GM23338 (cell line): ENCODE data around the gene C12orf43. TPM values are rescaled to one million over a fixed set of nuclear protein-coding genes. Genes with fewer than 3 reads are reported as not detected.

Experiments
- ATAC-seq: fragments of 200-7000 bp; cut with Tn5 transposase; 3 replicates; pipeline ENCODE4 v1.9.1; 2020
- DNase-seq: peaks from one replicate; pipeline ENCODE4 v3.0.0-alpha.2; 2015; ENCODE audit warnings: low spot score
- H2AFZ ChIP-seq: fragments of 200-600 bp; sonication (generic); 2 replicates; pipeline ENCODE4 v1.8.0; 2016; ENCODE audit warnings: antibody characterized with exemption, mild to moderate bottlenecking, moderate library complexity
- H3F3A ChIP-seq: fragments of 200-600 bp; sonication (generic); replicated peaks from 2 replicates; pipeline ENCODE4 v1.8.0; 2017; ENCODE audit warnings: antibody characterized with exemption, mixed run types, low read depth
- H3K27ac ChIP-seq: fragments of 200-600 bp; sonication (generic); 2 replicates; pipeline ENCODE4 v1.6.1; 2016; ENCODE audit warnings: low read depth
- H3K27me3 ChIP-seq: fragments of 200-600 bp; sonication (generic); 2 replicates; pipeline ENCODE4 v1.8.0; 2016; ENCODE audit warnings: mild to moderate bottlenecking, mixed run types, moderate library complexity; ENCODE audit not compliant: insufficient read depth
- H3K36me3 ChIP-seq: fragments of 200-600 bp; sonication (generic); 2 replicates; pipeline ENCODE4 v1.8.0; 2016; ENCODE audit warnings: mild to moderate bottlenecking; ENCODE audit not compliant: insufficient read depth
- H3K4me1 ChIP-seq: fragments of 200-600 bp; sonication (generic); 2 replicates; pipeline ENCODE4 v1.8.0; 2016; ENCODE audit warnings: mild to moderate bottlenecking, moderate library complexity; ENCODE audit not compliant: insufficient read depth
- H3K4me2 ChIP-seq: fragments of 200-600 bp; sonication (generic); 2 replicates; pipeline ENCODE4 v1.7.1; 2017; ENCODE audit warnings: mixed run types
- H3K4me3 ChIP-seq: fragments of 200-600 bp; sonication (generic); 2 replicates; pipeline ENCODE4 v1.6.1; 2016; ENCODE audit warnings: mixed run types
- H3K79me2 ChIP-seq: fragments of 200-600 bp; sonication (generic); replicated peaks from 2 replicates; pipeline ENCODE4 v1.8.0; 2017; ENCODE audit warnings: mild to moderate bottlenecking; ENCODE audit not compliant: insufficient read depth
- H3K9me2 ChIP-seq: fragments of 200-600 bp; sonication (generic); 2 replicates; pipeline ENCODE4 v1.8.0; 2017; ENCODE audit not compliant: insufficient read depth
- H4K20me1 ChIP-seq: fragments of 200-600 bp; sonication (generic); replicated peaks from 2 replicates; pipeline ENCODE4 v1.8.0; 2017; ENCODE audit warnings: mild to moderate bottlenecking; ENCODE audit not compliant: insufficient read depth
- H3K27ac Mint-ChIP-seq: 2 replicates; pipeline ENCODE4 v1.8.0; 2020; ENCODE audit warnings: inconsistent platforms, mild to moderate bottlenecking, moderate library complexity, mixed read lengths
- H3K27me3 Mint-ChIP-seq: 3 replicates; pipeline ENCODE4 v1.8.0; 2022; ENCODE audit warnings: low read depth, mild to moderate bottlenecking, moderate library complexity, mixed read lengths, inconsistent platforms; ENCODE audit not compliant: insufficient read depth, poor library complexity
- H3K36me3 Mint-ChIP-seq: 3 replicates; pipeline ENCODE4 v1.8.0; 2021; ENCODE audit warnings: low read depth, mild to moderate bottlenecking, inconsistent platforms, moderate library complexity, mixed read lengths
- H3K4me1 Mint-ChIP-seq: 3 replicates; pipeline ENCODE4 v1.8.0; 2020; ENCODE audit warnings: mild to moderate bottlenecking, inconsistent platforms, mixed read lengths
- H3K4me3 Mint-ChIP-seq: 3 replicates; pipeline ENCODE4 v1.8.0; 2021; ENCODE audit warnings: moderate library complexity, mild to moderate bottlenecking, inconsistent platforms, mixed read lengths
- H3K9me3 Mint-ChIP-seq: 3 replicates; pipeline ENCODE4 v1.8.0; 2020; ENCODE audit warnings: moderate library complexity, mild to moderate bottlenecking, inconsistent platforms, mixed read lengths
- CREB1 ChIP-seq: fragments of 250-450 bp; sonication (Bioruptor Pico); IDR thresholded peaks from 2 replicates; pipeline ENCODE4 v1.5.0; 2020; ENCODE audit warnings: low read depth, mild to moderate bottlenecking, moderate library complexity
- EZH2 ChIP-seq: fragments of 200-600 bp; sonication (generic); IDR thresholded peaks from one replicate; pipeline ENCODE4 v1.8.0; 2017; ENCODE audit warnings: antibody characterized with exemption, mild to moderate bottlenecking, low read depth; ENCODE audit not compliant: unreplicated experiment
- EZH2phosphoT487 ChIP-seq: fragments of 200-600 bp; sonication (generic); IDR thresholded peaks from one replicate; pipeline ENCODE4 v1.8.1; 2018; ENCODE audit warnings: antibody characterized with exemption; ENCODE audit not compliant: unreplicated experiment
- JUNB ChIP-seq: IDR thresholded peaks from one replicate; pipeline ENCODE4 v1.6.1; 2016; ENCODE audit warnings: antibody characterized with exemption; ENCODE audit not compliant: unreplicated experiment
- NANOG ChIP-seq: IDR thresholded peaks from 2 replicates; pipeline ENCODE4 v1.6.1; 2016; ENCODE audit warnings: antibody characterized with exemption, borderline replicate concordance
- POLR2AphosphoS5 ChIP-seq: IDR thresholded peaks from 2 replicates; pipeline ENCODE4 v1.6.1; 2016; ENCODE audit warnings: antibody characterized with exemption, low read depth
- STAT1 ChIP-seq: IDR thresholded peaks from one replicate; pipeline ENCODE4 v1.6.1; 2016; ENCODE audit warnings: antibody characterized with exemption; ENCODE audit not compliant: unreplicated experiment
- ZNF114 ChIP-seq: fragments of 250-450 bp; sonication (Bioruptor Pico); IDR thresholded peaks from 2 replicates; pipeline ENCODE4 v1.5.0; 2020; ENCODE audit warnings: mild to moderate bottlenecking, moderate library complexity
- ZNF331 ChIP-seq: fragments of 250-450 bp; sonication (Bioruptor Pico); IDR thresholded peaks from 2 replicates; pipeline ENCODE4 v1.5.0; 2020; ENCODE audit warnings: low read depth, mild to moderate bottlenecking, moderate library complexity
- polyA plus RNA-seq: library from polyadenylated mRNA; unstranded; fragments of >200 nt; fragmentation: Nextera tagmentation; extraction: Ambion mirVana; gene quantifications from 2 replicates; pipeline ENCODE4 v1.2.1, GENCODE V29; 2016
- total RNA-seq: library from RNA; depleted of rRNA; stranded (reverse); fragments of >200 nt; shearing (Covaris generic); gene quantifications from 2 replicates; pipeline ENCODE4 v1.2.3, GENCODE V29; 2014
- TF ChIP-seq, protein P1 (sequence below), 2 experiments: fragments of 200-600 bp in 1 of 2; sonication (generic) in 1 of 2; conservative IDR thresholded peaks; 2 replicates each; pipeline versions ENCODE4 v1.5.1 to v1.6.1; 2016 to 2017; ENCODE audit warnings: antibody characterized with exemption in 2 of 2, low read depth in 2 of 2, mild to moderate bottlenecking in 2 of 2, moderate library complexity in 1 of 2
- TF ChIP-seq, protein P2 (sequence below): IDR thresholded peaks from one replicate; pipeline ENCODE4 v1.6.1; 2018; ENCODE audit warnings: antibody characterized with exemption; ENCODE audit not compliant: unreplicated experiment
- TF ChIP-seq, protein P3 (sequence below): fragments of 250-450 bp; sonication (Bioruptor Pico); IDR thresholded peaks from 2 replicates; pipeline ENCODE4 v1.5.0; 2020; ENCODE audit warnings: mild to moderate bottlenecking, moderate library complexity
- TF ChIP-seq, protein P4 (sequence below): IDR thresholded peaks from 2 replicates; pipeline ENCODE4 v1.6.1; 2016; ENCODE audit warnings: antibody characterized with exemption

Gene C12orf43
- total and polyA plus RNA-seq, 2 experiments from 2014 or later, result 15.2 to 20.7 TPM

DNA sequence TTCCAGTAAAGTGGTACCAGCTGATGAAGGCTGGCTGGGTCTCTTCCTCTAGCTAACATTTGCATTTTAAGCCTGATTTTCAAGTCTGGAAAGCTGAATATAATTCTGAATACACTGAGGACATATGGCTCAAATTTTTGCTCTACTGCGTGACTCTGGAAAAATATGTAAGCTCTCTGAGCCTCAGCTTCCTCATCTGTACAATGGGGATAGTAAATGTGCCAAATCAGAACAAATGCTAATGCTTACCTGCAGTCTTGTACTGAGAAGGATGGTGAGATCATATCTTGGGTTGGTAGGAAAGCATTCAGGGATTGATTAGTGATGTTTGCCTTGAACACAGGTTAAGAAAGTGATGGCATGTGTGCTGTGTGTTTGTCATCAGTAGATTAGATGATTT is 23.3 kb downstream of the C12orf43 start:
- peaks cover 4% of the 10 kb centered on the region; the same call in 1 of the 3 replicates for H3K9me3 Mint-ChIP-seq
- Histone ChIP-seq H3K9me2 (no peaks in the 10 kb centered on the region), H3K4me2 (no peak overlapping the region), H4K20me1 (no peaks in the 10 kb centered on the region), H3K27me3 (no peaks in the 10 kb centered on the region), H3K4me1 (no peaks in the 10 kb centered on the region), H2AFZ (no peak overlapping the region), H3K79me2 (no peaks in the 10 kb centered on the region), H3F3A (no peaks in the 10 kb centered on the region), H3K4me3 (no peak overlapping the region), H3K36me3 (no peaks in the 10 kb centered on the region), H3K27ac (no peak overlapping the region)
- peaks cover 6% of the 10 kb centered on the region for H3K27me3 Mint-ChIP-seq
- no peak for DNase-seq
- H3K27ac Mint-ChIP-seq, result no peak overlapping the region
- H3K36me3 Mint-ChIP-seq, result no peaks in the 10 kb centered on the region; the same call in 2 of the 3 replicates
- no peak for TF ChIP-seq CREB1 (CRISPR knock-in tag)
- TF ChIP-seq, protein P1, sequence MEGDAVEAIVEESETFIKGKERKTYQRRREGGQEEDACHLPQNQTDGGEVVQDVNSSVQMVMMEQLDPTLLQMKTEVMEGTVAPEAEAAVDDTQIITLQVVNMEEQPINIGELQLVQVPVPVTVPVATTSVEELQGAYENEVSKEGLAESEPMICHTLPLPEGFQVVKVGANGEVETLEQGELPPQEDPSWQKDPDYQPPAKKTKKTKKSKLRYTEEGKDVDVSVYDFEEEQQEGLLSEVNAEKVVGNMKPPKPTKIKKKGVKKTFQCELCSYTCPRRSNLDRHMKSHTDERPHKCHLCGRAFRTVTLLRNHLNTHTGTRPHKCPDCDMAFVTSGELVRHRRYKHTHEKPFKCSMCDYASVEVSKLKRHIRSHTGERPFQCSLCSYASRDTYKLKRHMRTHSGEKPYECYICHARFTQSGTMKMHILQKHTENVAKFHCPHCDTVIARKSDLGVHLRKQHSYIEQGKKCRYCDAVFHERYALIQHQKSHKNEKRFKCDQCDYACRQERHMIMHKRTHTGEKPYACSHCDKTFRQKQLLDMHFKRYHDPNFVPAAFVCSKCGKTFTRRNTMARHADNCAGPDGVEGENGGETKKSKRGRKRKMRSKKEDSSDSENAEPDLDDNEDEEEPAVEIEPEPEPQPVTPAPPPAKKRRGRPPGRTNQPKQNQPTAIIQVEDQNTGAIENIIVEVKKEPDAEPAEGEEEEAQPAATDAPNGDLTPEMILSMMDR (conservative IDR thresholded peaks at IDR 0.05; ENCODE audit: low read depth in 2 of 2), result no peak
- no peak for TF ChIP-seq EZH2
- no peak for TF ChIP-seq ZNF114 (CRISPR knock-in tag)
- no peak for TF ChIP-seq STAT1
- no peak for TF ChIP-seq JUNB
- TF ChIP-seq ZNF331, result no peak
- TF ChIP-seq EZH2phosphoT487, result no peak
- TF ChIP-seq, protein P2, sequence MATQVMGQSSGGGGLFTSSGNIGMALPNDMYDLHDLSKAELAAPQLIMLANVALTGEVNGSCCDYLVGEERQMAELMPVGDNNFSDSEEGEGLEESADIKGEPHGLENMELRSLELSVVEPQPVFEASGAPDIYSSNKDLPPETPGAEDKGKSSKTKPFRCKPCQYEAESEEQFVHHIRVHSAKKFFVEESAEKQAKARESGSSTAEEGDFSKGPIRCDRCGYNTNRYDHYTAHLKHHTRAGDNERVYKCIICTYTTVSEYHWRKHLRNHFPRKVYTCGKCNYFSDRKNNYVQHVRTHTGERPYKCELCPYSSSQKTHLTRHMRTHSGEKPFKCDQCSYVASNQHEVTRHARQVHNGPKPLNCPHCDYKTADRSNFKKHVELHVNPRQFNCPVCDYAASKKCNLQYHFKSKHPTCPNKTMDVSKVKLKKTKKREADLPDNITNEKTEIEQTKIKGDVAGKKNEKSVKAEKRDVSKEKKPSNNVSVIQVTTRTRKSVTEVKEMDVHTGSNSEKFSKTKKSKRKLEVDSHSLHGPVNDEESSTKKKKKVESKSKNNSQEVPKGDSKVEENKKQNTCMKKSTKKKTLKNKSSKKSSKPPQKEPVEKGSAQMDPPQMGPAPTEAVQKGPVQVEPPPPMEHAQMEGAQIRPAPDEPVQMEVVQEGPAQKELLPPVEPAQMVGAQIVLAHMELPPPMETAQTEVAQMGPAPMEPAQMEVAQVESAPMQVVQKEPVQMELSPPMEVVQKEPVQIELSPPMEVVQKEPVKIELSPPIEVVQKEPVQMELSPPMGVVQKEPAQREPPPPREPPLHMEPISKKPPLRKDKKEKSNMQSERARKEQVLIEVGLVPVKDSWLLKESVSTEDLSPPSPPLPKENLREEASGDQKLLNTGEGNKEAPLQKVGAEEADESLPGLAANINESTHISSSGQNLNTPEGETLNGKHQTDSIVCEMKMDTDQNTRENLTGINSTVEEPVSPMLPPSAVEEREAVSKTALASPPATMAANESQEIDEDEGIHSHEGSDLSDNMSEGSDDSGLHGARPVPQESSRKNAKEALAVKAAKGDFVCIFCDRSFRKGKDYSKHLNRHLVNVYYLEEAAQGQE, result no peak
- TF ChIP-seq, protein P3, sequence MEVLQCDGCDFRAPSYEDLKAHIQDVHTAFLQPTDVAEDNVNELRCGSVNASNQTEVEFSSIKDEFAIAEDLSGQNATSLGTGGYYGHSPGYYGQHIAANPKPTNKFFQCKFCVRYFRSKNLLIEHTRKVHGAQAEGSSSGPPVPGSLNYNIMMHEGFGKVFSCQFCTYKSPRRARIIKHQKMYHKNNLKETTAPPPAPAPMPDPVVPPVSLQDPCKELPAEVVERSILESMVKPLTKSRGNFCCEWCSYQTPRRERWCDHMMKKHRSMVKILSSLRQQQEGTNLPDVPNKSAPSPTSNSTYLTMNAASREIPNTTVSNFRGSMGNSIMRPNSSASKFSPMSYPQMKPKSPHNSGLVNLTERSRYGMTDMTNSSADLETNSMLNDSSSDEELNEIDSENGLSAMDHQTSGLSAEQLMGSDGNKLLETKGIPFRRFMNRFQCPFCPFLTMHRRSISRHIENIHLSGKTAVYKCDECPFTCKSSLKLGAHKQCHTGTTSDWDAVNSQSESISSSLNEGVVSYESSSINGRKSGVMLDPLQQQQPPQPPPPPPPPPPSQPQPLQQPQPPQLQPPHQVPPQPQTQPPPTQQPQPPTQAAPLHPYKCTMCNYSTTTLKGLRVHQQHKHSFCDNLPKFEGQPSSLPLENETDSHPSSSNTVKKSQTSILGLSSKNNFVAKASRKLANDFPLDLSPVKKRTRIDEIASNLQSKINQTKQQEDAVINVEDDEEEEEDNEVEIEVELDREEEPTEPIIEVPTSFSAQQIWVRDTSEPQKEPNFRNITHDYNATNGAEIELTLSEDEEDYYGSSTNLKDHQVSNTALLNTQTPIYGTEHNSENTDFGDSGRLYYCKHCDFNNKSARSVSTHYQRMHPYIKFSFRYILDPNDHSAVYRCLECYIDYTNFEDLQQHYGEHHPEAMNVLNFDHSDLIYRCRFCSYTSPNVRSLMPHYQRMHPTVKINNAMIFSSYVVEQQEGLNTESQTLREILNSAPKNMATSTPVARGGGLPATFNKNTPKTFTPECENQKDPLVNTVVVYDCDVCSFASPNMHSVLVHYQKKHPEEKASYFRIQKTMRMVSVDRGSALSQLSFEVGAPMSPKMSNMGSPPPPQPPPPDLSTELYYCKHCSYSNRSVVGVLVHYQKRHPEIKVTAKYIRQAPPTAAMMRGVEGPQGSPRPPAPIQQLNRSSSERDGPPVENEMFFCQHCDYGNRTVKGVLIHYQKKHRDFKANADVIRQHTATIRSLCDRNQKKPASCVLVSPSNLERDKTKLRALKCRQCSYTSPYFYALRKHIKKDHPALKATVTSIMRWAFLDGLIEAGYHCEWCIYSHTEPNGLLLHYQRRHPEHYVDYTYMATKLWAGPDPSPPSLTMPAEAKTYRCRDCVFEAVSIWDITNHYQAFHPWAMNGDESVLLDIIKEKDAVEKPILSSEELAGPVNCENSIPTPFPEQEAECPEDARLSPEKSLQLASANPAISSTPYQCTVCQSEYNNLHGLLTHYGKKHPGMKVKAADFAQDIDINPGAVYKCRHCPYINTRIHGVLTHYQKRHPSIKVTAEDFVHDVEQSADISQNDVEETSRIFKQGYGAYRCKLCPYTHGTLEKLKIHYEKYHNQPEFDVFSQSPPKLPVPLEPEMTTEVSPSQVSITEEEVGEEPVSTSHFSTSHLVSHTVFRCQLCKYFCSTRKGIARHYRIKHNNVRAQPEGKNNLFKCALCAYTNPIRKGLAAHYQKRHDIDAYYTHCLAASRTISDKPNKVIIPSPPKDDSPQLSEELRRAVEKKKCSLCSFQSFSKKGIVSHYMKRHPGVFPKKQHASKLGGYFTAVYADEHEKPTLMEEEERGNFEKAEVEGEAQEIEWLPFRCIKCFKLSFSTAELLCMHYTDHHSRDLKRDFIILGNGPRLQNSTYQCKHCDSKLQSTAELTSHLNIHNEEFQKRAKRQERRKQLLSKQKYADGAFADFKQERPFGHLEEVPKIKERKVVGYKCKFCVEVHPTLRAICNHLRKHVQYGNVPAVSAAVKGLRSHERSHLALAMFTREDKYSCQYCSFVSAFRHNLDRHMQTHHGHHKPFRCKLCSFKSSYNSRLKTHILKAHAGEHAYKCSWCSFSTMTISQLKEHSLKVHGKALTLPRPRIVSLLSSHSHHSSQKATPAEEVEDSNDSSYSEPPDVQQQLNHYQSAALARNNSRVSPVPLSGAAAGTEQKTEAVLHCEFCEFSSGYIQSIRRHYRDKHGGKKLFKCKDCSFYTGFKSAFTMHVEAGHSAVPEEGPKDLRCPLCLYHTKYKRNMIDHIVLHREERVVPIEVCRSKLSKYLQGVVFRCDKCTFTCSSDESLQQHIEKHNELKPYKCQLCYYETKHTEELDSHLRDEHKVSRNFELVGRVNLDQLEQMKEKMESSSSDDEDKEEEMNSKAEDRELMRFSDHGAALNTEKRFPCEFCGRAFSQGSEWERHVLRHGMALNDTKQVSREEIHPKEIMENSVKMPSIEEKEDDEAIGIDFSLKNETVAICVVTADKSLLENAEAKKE (CRISPR knock-in tag), result no peak
- TF ChIP-seq NANOG, result no peak
- TF ChIP-seq POLR2AphosphoS5, result no peak
- TF ChIP-seq, protein P4, sequence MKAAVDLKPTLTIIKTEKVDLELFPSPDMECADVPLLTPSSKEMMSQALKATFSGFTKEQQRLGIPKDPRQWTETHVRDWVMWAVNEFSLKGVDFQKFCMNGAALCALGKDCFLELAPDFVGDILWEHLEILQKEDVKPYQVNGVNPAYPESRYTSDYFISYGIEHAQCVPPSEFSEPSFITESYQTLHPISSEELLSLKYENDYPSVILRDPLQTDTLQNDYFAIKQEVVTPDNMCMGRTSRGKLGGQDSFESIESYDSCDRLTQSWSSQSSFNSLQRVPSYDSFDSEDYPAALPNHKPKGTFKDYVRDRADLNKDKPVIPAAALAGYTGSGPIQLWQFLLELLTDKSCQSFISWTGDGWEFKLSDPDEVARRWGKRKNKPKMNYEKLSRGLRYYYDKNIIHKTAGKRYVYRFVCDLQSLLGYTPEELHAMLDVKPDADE, result no peak
- H3K4me1 Mint-ChIP-seq, result no peaks in the 10 kb centered on the region
- no peak for ATAC-seq
- no peak overlapping the region for H3K4me3 Mint-ChIP-seq
